Measurements from ENCODE around the gene C20orf173.

GRCh38 chr20:35529552-35529951 is at the start of gene C20orf173:
- TF ChIP-seq, protein P1, sequence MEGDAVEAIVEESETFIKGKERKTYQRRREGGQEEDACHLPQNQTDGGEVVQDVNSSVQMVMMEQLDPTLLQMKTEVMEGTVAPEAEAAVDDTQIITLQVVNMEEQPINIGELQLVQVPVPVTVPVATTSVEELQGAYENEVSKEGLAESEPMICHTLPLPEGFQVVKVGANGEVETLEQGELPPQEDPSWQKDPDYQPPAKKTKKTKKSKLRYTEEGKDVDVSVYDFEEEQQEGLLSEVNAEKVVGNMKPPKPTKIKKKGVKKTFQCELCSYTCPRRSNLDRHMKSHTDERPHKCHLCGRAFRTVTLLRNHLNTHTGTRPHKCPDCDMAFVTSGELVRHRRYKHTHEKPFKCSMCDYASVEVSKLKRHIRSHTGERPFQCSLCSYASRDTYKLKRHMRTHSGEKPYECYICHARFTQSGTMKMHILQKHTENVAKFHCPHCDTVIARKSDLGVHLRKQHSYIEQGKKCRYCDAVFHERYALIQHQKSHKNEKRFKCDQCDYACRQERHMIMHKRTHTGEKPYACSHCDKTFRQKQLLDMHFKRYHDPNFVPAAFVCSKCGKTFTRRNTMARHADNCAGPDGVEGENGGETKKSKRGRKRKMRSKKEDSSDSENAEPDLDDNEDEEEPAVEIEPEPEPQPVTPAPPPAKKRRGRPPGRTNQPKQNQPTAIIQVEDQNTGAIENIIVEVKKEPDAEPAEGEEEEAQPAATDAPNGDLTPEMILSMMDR (conservative IDR thresholded peaks at IDR 0.05), result no peak
- no peak for TF ChIP-seq EZH2 (IDR thresholded peaks at IDR 0.05; ENCODE audit: low read depth)
